ENCODE results near the gene RPS19.

Gene RPS19

GRCh38 chr19:41915021-41915775, 55.1 kb downstream of the RPS19 start:
- DNase-seq (ENCODE audit: low read depth in 2 of 2), result no peak

- DNase-seq (ENCODE audit: low read depth in 2 of 2), result no peak
These were observed 55.8 kb downstream of the RPS19 start for GRCh38 chr19:41915776-41916414.

- no peak for DNase-seq (ENCODE audit: low read depth in 2 of 2)
These were observed 57.6 kb downstream of the RPS19 start for GRCh38 chr19:41917676-41918075.

GRCh38 chr19:41918095-41918494, 58.0 kb downstream of the RPS19 start:
- DNase-seq (ENCODE audit: low read depth in 2 of 2), result no peak

GRCh38 chr19:41918653-41919244, 58.7 kb downstream of the RPS19 start:
- DNase-seq (ENCODE audit: low read depth in 2 of 2), result no peak

- DNase-seq (ENCODE audit: low read depth in 2 of 2), result no peak
These were observed 60.1 kb downstream of the RPS19 start for GRCh38 chr19:41919948-41920712.

GRCh38 chr19:41920882-41921576, 61.0 kb downstream of the RPS19 start:
- DNase-seq (ENCODE audit: low read depth in 2 of 2), result no peak

- no peak for DNase-seq (ENCODE audit: low read depth in 2 of 2)
These were observed 61.8 kb downstream of the RPS19 start for GRCh38 chr19:41921577-41922576.

Measured in fibroblast of skin of left quadriceps (primary cell).